Lower leg skin (tissue), 4 donors: ENCODE data around the gene TNFAIP8L3. TPM values are rescaled to one million over a fixed set of nuclear protein-coding genes. Genes with fewer than 3 reads are reported as not detected.

ENCODE experiments used
- DNase-seq, 2 donors: peaks; one replicate each; pipeline ENCODE4 v3.0.0-alpha.2; 2019; ENCODE audit warnings: low spot score in 2 of 2
- H3K4me3 ChIP-seq: fragments of 200-600 bp; sonication (generic); 2 replicates; pipeline ENCODE4 v1.5.1; 2017; ENCODE audit warnings: mild to moderate bottlenecking, low read depth; ENCODE audit not compliant: poor library complexity, severe bottlenecking
- CTCF ChIP-seq, 3 donors: fragments of 450-650 bp; IDR thresholded peaks; one replicate each; pipeline ENCODE4 v1.5.1; 2016; ENCODE audit warnings: antibody characterized with exemption in 3 of 3, mild to moderate bottlenecking in 3 of 3, moderate library complexity in 2 of 3
- POLR2A ChIP-seq, 2 donors: fragments of 450-650 bp; IDR thresholded peaks; one replicate each; pipeline ENCODE4 v1.6.1; 2016 to 2017; ENCODE audit warnings: antibody characterized with exemption in 2 of 2, mild to moderate bottlenecking in 1 of 2, moderate library complexity in 1 of 2
- WGBS, 2 donors: methylation state at CpG; one replicate each; pipeline ENCODE4 v1.1.5; 2018; 5-methylcytosine and 5-hydroxymethylcytosine counted together
- intact Hi-C: fragments of 100-400 bp; cut with DNase I; formaldehyde crosslinking; loops from one replicate; pipeline ENCODE4 v1.15.0; 2023; ENCODE audit warnings: low total_unique reads
- total RNA-seq, 4 donors: library from RNA; depleted of rRNA; stranded (reverse); fragments of >200 nt; gene quantifications; one replicate each; pipeline ENCODE4 v1.1.0, GENCODE V29; 2016

Gene TNFAIP8L3
- total RNA-seq, 4 donors from 2014 or later: 13.6 to 27.2 (median 22.1) TPM

- no peak for DNase-seq
- intact Hi-C loops: no loop called here
- WGBS, 2 donors: 57 to 58% methylated on average over 3 of the region's 3 CpGs
- TF ChIP-seq POLR2A (IDR thresholded peaks at IDR 0.05) (no peak), CTCF (IDR thresholded peaks at IDR 0.05) (no peak)
- H3K4me3 ChIP-seq: no peak overlapping the region
Observed at GRCh38 chr15:51119120-51119519, 24.4 kb upstream of the TNFAIP8L3 start.

- intact Hi-C loops: no loop called here
- TF ChIP-seq POLR2A (IDR thresholded peaks at IDR 0.05): no peak
- no peak for TF ChIP-seq CTCF (IDR thresholded peaks at IDR 0.05)
- no peak overlapping the region for H3K4me3 ChIP-seq
- DNase-seq: no peak
- 93% methylated on average over 1 of the region's 1 CpG for WGBS, 2 donors
Observed at GRCh38 chr15:51117270-51117669, 22.6 kb upstream of the TNFAIP8L3 start.

GRCh38 chr15:51114437-51115119, 19.9 kb upstream of the TNFAIP8L3 start:
- WGBS, 2 donors: 60 to 62% methylated on average over 5 of the region's 5 CpGs
- intact Hi-C loops: loop anchor here (5.0 kb wide), 1 partner anchor 47 kb away; no protein-coding TSS in a partner anchor
- H3K4me3 ChIP-seq: no peak overlapping the region
- TF ChIP-seq POLR2A (IDR thresholded peaks at IDR 0.05) (no peak), CTCF (IDR thresholded peaks at IDR 0.05) (no peak)
- no peak for DNase-seq

- intact Hi-C loops: loop anchor here (5.0 kb wide), 1 partner anchor 45 kb away; no protein-coding TSS in a partner anchor
- no peak overlapping the region for H3K4me3 ChIP-seq
- DNase-seq: no peak
- no peak for TF ChIP-seq CTCF (IDR thresholded peaks at IDR 0.05)
- TF ChIP-seq POLR2A (IDR thresholded peaks at IDR 0.05): no peak
- 56 to 64% methylated on average over 1 of the region's 1 CpG for WGBS, 2 donors
Observed at GRCh38 chr15:51112078-51112477, 17.4 kb upstream of the TNFAIP8L3 start.

GRCh38 chr15:51111061-51111460, 16.4 kb upstream of the TNFAIP8L3 start:
- TF ChIP-seq CTCF (IDR thresholded peaks at IDR 0.05): no peak
- no peak for TF ChIP-seq POLR2A (IDR thresholded peaks at IDR 0.05)
- intact Hi-C loops: loop anchor here (5.0 kb wide), 1 partner anchor 44 kb away; no protein-coding TSS in a partner anchor
- WGBS, 2 donors: 76 to 78% methylated on average over 2 of the region's 2 CpGs
- DNase-seq: no peak
- H3K4me3 ChIP-seq: no peak overlapping the region
